Natural killer cell (primary cell): ENCODE data around the gene C2CD3. TPM values are rescaled to one million over a fixed set of nuclear protein-coding genes. Genes with fewer than 3 reads are reported as not detected.

Experiments
- ATAC-seq, 3 donors: fragments of 150-1000 bp in 2 of 3; fragments of 200-7000 bp in 1 of 3; cut with Tn5 transposase; 1 replicate in 1 of 3; 2 replicates in 2 of 3; pipeline ENCODE4 v1.10.0; 2021; ENCODE audit warnings: mild to moderate bottlenecking in 2 of 3, moderate library complexity in 2 of 3
- DNase-seq, 2 donors: peaks; one replicate each; pipeline versions ENCODE4 v3.0.0 to v3.0.0-alpha.2; 2013 to 2021; ENCODE audit warnings: mixed read lengths in 1 of 2
- H3K27ac ChIP-seq: one replicate; pipeline ENCODE4 v1.5.1; 2013; ENCODE audit warnings: mild to moderate bottlenecking, low read length
- H3K27me3 ChIP-seq: one replicate; pipeline ENCODE4 v1.6.1; 2013; ENCODE audit warnings: low read length; ENCODE audit not compliant: control insufficient read depth, insufficient read depth
- H3K36me3 ChIP-seq: one replicate; pipeline ENCODE4 v1.6.1; 2013; ENCODE audit warnings: low read length; ENCODE audit not compliant: control insufficient read depth, insufficient read depth
- H3K4me1 ChIP-seq: one replicate; pipeline ENCODE4 v1.6.1; 2013; ENCODE audit warnings: low read length; ENCODE audit not compliant: control insufficient read depth, insufficient read depth
- H3K4me3 ChIP-seq: one replicate; pipeline ENCODE4 v1.5.1; 2013; ENCODE audit warnings: low read length
- H3K9me3 ChIP-seq: one replicate; pipeline ENCODE4 v1.6.1; 2013; ENCODE audit warnings: low read length; ENCODE audit not compliant: control insufficient read depth, insufficient read depth
- H3K27ac Mint-ChIP-seq, 2 donors: one replicate each; pipeline ENCODE4 v1.8.0; 2022; ENCODE audit warnings: mild to moderate bottlenecking in 2 of 2, mixed read lengths in 2 of 2, moderate library complexity in 1 of 2
- H3K27me3 Mint-ChIP-seq, 2 donors: one replicate each; pipeline ENCODE4 v1.8.0; 2022; ENCODE audit warnings: low read depth in 2 of 2, mixed read lengths in 2 of 2
- H3K36me3 Mint-ChIP-seq: one replicate; pipeline ENCODE4 v1.8.0; 2022; ENCODE audit warnings: mixed read lengths
- H3K4me1 Mint-ChIP-seq, 2 donors: one replicate each; pipeline ENCODE4 v1.8.0; 2022; ENCODE audit warnings: mixed read lengths in 2 of 2
- H3K4me3 Mint-ChIP-seq: one replicate; pipeline ENCODE4 v1.8.0; 2022; ENCODE audit warnings: mild to moderate bottlenecking, moderate library complexity, mixed read lengths
- H3K9me3 Mint-ChIP-seq, 2 donors: one replicate each; pipeline ENCODE4 v1.8.0; 2022; ENCODE audit warnings: mixed read lengths in 2 of 2
- CTCF ChIP-seq: fragments of 200-600 bp; IDR thresholded peaks from one replicate; pipeline ENCODE4 v1.8.0; 2022; ENCODE audit warnings: antibody characterized with exemption
- WGBS: methylation state at CpG from one replicate; pipeline ENCODE4 v1.1.7; 2013; ENCODE audit warnings: missing lambda C conversion rate; ENCODE audit not compliant: insufficient coverage; 5-methylcytosine and 5-hydroxymethylcytosine counted together
- intact Hi-C: fragments of 100-400 bp; cut with micrococcal nuclease; formaldehyde crosslinking; loops from one replicate; pipeline ENCODE4 v1.14.2; 2022
- total RNA-seq, 4 donors: library from RNA; stranded (reverse); fragments of 120-200 nt in 1 of 4; gene quantifications; one replicate each; pipeline versions ENCODE4 v1.2.3 to v1.2.4, GENCODE V29; 2013 to 2022

The C2CD3 gene
- total RNA-seq, 3 donors from 2014 or later (not counting 1 experiment from before 2014, with no cell fraction given) = 55.0 to 67.6 (median 58.1) TPM

- Mint-ChIP-seq H3K27me3 (no peaks in the 10 kb centered on the region), H3K27ac (no peak overlapping the region), H3K36me3 (peaks cover under 1% of the 10 kb centered on the region), H3K4me3 (no peak overlapping the region), H3K4me1 (no peaks in the 10 kb centered on the region), H3K9me3 (no peaks in the 10 kb centered on the region)
- H3K4me1 ChIP-seq = no peaks in the 10 kb centered on the region
- no peak overlapping the region for H3K4me3 ChIP-seq
- no peaks in the 10 kb centered on the region for H3K27me3 ChIP-seq
- peaks cover 4% of the 10 kb centered on the region for H3K9me3 ChIP-seq
- intact Hi-C loops = no loop called here
- DNase-seq = no peak
- H3K36me3 ChIP-seq = peaks cover 19% of the 10 kb centered on the region
- no peak for TF ChIP-seq CTCF
- no peak for ATAC-seq
- H3K27ac ChIP-seq = no peak overlapping the region
Measured at GRCh38 chr11:74208507-74208906, 37.7 kb upstream of the C2CD3 start.

- H3K27ac ChIP-seq = no peak overlapping the region
- Mint-ChIP-seq H3K36me3 (no peaks in the 10 kb centered on the region), H3K27ac (no peak overlapping the region), H3K4me1 (no peaks in the 10 kb centered on the region), H3K4me3 (no peak overlapping the region), H3K9me3 (no peaks in the 10 kb centered on the region), H3K27me3 (no peaks in the 10 kb centered on the region)
- ATAC-seq (no peak), DNase-seq (no peak)
- no peak overlapping the region for H3K4me3 ChIP-seq
- H3K27me3 ChIP-seq = no peaks in the 10 kb centered on the region
- no peaks in the 10 kb centered on the region for H3K4me1 ChIP-seq
- TF ChIP-seq CTCF = no peak
- intact Hi-C loops = no loop called here
- no peaks in the 10 kb centered on the region for H3K9me3 ChIP-seq
- 93% methylated on average over 1 of the region's 1 CpG for WGBS
- peaks cover 16% of the 10 kb centered on the region for H3K36me3 ChIP-seq
Measured at GRCh38 chr11:74206746-74207145, 35.9 kb upstream of the C2CD3 start.

GRCh38 chr11:74205181-74205580 lies 34.4 kb upstream of the C2CD3 start:
- no peaks in the 10 kb centered on the region for H3K4me1 ChIP-seq
- Mint-ChIP-seq H3K27me3 (no peaks in the 10 kb centered on the region), H3K36me3 (no peaks in the 10 kb centered on the region), H3K27ac (no peak overlapping the region), H3K9me3 (no peaks in the 10 kb centered on the region), H3K4me1 (no peaks in the 10 kb centered on the region), H3K4me3 (no peak overlapping the region)
- no peak for DNase-seq
- H3K27me3 ChIP-seq = no peaks in the 10 kb centered on the region
- WGBS = 100% methylated on average over 1 of the region's 1 CpG
- H3K27ac ChIP-seq = no peak overlapping the region
- no peaks in the 10 kb centered on the region for H3K9me3 ChIP-seq
- no peak overlapping the region for H3K4me3 ChIP-seq
- no peak for TF ChIP-seq CTCF
- no peak for ATAC-seq
- intact Hi-C loops = no loop called here
- peaks cover 16% of the 10 kb centered on the region for H3K36me3 ChIP-seq

GRCh38 chr11:74204701-74205100 lies 33.9 kb upstream of the C2CD3 start:
- intact Hi-C loops = no loop called here
- Mint-ChIP-seq H3K27me3 (no peaks in the 10 kb centered on the region), H3K4me3 (no peak overlapping the region), H3K4me1 (no peaks in the 10 kb centered on the region), H3K27ac (no peak overlapping the region), H3K9me3 (no peaks in the 10 kb centered on the region), H3K36me3 (no peaks in the 10 kb centered on the region)
- WGBS = 92% methylated on average over 1 of the region's 1 CpG
- peaks cover 16% of the 10 kb centered on the region for H3K36me3 ChIP-seq
- TF ChIP-seq CTCF = no peak
- no peaks in the 10 kb centered on the region for H3K27me3 ChIP-seq
- ATAC-seq (no peak), DNase-seq (no peak)
- no peak overlapping the region for H3K27ac ChIP-seq
- no peak overlapping the region for H3K4me3 ChIP-seq
- H3K9me3 ChIP-seq = no peaks in the 10 kb centered on the region
- H3K4me1 ChIP-seq = no peaks in the 10 kb centered on the region
